Stimulated activated CD8-positive, alpha-beta memory T cell treated with anti-CD3 and anti-CD28 coated beads, Interleukin-4, amount 100 ng/mL, for 1 hour (primary cell): ENCODE data around the gene P2RY1.

Experiments used
- DNase-seq, 2 donors: peaks; one replicate each; pipeline ENCODE4 v3.0.0-alpha.2; 2020; ENCODE audit warnings: low read depth in 2 of 2, low spot score in 1 of 2

P2RY1 gene, protein sequence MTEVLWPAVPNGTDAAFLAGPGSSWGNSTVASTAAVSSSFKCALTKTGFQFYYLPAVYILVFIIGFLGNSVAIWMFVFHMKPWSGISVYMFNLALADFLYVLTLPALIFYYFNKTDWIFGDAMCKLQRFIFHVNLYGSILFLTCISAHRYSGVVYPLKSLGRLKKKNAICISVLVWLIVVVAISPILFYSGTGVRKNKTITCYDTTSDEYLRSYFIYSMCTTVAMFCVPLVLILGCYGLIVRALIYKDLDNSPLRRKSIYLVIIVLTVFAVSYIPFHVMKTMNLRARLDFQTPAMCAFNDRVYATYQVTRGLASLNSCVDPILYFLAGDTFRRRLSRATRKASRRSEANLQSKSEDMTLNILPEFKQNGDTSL

DNA sequence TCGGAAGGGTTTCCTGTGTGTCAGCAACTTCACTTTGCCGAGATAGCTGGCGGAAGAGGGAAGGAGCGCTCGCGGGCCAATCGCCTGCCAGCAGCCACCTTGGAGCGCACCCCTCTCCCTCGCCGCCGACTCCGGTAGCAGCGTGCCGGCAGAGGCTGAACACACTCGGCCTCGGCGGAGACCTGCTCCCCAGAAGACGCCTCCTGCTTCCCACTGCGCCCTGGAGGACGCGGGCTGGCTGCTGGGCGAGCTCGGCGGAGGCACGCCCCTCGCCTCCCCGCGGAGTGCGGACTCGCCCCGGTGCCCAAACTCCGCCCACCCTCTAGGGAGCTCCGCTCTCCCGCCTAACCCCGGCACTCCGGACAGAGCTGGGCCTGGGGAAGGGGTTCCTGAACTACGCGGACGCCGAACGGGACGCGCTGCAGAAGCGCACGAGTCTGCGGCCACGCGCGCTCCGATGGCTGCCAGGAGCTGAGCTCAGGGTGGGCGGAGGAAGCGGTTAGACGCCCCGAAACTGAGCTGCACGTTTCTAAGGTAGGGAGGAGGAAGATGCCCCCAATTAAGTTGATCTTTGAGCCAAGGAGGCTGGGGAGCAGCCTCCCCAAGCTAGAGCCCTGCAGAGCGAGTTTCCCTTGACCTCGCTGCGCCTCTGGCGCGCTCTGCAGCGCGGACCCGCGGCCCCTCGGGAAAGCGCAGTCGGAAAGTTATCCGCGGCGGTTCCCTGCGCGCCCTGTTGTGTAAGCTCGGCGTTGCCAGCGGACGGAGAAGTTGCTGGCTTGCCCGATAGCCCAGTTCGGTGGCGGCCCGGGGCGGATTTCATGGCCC, at the start of gene P2RY1:
TSS of gene P2RY1 (plus strand) at position 356 of the 825 bp plus-strand sequence. CDS start 652 bp downstream, outside the sequence.
- DNase-seq: no peak

DNA sequence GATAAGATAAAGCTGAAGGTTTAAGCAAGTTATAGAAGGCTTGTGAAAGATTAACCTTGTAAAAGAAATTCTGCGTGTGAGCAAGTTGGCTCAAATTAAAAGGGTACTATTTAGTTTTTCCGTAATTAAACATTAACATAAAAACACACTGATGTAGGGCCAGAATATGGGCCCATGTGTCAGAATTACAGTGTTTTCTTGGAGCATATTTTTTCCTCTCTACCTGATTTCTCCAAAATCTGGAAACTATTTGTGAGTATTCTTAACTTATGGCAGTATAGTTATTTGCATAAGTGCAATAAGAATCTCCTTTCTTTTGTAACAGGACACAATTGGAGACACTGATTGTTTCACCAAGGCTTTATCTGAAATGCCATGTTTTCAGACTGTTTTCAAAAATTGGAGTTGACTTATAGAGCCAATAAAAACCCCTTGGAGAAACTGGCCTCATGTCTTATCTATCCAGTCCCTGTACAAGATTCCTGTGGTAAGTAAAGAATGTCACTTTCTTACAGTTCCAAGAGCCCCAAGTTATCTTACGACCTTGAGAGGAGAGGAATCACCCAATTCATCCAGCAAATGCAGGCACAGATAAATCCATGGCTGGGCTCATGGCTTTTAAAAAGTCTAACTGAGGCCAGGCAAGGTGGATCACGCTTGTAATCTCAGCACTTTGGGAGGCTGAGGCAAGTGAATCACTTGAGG, 47.8 kb upstream of the P2RY1 start:
- DNase-seq: no peak

DNA sequence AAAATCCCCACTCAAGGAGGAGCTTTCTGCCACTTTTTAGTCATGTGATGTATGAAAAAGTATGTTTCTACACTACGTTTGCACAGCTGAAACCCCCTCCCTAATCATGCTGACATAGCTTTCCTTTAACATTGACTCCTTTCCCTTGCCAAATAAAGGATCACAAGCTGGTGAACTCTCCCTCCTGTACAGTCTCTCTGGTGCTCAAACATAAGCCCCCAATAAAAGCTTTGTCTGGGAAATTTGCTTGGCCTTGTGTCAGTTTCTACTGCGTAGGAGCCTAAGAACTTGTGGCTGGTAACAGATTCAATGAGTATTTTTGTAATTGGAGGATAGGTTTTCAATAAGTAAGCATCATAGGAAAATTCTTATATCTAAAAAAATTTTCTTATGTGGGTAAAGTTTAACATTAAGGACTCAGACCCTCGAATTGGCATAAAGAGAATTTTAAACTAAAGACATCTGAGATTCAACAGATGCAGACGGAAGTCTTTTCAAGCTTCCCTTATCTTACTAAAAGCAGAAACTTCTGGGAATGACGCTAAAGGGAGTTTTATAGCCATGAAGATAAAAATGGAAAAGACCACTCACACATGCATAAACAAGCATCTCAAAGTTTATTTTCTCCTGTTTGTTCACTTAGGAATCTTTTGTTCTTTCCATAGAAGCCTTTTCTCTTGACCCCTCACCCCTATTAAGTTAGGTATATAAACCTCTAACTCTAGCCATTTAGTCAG, 44.1 kb upstream of the P2RY1 start:
- no peak for DNase-seq

DNA sequence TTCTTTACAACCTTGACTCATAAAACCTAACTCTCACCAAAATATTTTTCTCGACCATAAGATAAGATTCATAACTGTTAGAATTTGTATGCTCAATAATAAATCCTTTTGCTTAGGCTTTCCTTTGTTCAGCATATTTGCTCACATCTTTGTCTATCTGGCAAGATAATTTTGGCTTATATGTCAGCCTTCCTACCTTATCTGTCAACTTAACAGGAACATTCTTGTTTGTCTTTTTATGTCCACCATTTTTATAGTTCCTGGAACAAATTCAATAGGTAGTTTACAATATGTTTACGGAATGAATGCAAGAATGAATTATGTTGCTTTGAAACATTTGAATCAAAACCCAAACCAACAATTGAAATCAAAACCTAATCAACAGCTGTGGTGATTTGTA, 41.0 kb upstream of the P2RY1 start:
- DNase-seq: no peak

DNA sequence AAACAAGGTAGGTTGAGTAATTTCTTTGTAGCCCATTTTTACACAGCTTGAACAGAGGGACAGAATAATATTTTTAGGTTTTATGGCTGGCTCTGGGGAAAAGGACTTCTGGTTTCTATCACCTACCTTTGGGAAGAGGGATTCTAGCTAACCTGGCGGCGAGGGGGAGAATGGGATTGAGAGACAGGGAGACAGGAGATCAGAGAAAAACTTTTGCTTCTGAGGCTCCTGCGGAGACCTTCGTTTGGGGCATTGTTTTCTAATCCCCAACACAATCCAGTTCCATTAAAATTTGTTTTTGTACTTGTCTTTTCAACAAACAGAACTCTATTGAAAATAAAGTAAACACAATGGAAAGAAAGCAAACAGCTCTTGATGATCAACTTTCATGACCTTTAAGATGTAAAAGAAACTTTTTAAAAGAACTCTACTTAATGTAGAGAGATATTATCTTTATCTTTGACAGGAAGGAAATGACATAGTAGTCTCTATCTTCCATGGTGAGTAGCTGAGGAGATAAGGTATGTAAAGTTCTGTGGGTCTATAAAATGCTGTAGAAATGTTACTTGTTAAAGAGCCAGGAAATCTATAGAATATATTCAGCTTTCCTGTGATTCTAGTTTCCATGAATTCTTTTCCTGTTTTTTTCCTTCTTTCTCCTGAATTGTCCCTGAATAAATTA, 37.0 kb upstream of the P2RY1 start:
- no peak for DNase-seq

DNA sequence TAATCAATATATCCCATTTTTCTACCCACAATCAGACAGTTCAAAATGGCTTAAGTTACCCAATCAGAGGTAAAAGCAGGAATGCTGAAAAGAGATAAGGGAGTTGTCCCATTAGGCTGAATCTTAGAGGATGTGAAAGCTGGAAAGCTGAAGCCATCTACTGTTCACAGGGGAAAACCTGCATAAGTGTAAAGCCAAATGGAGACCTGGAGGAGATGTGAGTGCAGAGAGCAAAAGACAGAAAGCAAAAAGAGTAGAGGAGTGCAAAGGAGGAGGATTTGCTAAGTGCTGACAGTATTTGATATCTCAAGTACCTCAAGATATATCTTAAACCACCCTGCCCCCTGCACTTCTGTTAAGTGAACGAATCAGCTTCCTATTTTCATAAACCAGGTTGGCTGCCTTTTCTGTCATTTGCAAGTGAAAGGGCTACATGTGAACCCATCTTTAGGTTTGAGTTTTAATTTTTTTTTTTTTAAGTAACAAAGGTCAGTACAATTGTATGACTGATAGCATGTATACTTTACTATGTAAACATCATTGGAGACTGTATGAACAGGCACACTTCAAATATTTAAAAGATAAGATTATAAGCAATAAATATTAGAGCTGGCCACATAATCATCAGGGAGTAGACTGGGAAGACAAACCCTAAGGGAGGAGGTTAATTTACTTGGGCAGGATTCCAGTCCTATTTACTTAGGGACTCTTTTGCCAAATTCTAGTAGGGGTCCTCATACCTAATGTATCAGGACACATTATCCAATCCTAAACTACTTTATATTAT, 22.8 kb upstream of the P2RY1 start:
- DNase-seq: no peak

DNA sequence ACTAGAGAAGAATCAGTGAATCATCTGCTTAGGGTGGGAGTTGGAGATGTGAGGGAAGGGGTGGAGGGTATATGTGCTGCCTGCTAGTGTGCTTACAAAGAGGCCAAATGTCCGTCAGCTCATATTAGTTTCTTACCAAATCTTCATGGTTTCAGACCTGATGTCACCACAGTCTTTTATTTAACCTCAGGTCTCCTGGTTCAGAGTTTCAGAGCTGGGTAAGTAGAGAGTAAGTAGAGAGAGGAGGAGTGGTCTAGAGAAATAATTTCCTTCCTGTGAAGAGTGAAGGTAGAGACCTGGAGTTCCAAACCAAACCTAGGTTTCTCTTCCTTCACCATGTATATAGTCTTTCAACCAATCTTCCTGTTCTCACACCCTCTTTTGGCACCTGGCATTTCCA, 17.5 kb upstream of the P2RY1 start:
- DNase-seq: no peak

DNA sequence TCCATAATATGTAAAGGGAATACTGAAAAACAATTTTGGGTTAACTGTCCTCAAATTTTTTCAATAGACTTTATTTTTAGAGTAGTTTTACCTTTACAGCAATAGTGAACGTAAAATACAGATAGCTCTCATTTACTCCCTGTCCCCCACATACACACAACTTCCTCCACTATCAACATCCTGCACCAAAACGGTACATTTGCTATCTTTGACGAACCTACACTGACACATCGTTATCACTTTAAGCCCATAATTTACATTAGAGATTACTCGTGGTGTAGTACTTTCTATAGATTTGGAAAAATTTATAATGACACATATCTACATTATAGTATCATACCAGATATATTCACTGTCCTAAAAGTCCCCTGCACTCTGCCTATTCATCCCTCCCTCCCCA, 16.9 kb upstream of the P2RY1 start:
- no peak for DNase-seq

DNA sequence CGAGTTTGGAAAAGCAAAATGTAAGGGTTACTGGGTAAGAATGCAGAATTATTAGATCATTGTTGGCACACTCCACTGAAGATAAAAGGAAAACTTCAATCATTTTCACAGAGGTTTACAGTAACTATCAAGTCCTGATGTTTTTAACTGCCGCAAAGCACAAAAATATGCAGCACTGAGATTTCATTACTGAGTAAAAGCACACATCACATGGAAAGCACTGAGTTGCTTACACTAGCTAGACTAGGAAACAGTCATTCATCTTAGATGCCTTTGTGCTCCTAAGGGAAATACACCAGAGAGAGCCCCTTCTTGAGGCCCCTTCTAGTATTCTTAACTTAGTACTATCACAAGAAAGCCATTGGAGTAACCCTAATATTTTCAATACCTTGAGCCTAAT, 11.8 kb upstream of the P2RY1 start:
- DNase-seq: no peak

DNA sequence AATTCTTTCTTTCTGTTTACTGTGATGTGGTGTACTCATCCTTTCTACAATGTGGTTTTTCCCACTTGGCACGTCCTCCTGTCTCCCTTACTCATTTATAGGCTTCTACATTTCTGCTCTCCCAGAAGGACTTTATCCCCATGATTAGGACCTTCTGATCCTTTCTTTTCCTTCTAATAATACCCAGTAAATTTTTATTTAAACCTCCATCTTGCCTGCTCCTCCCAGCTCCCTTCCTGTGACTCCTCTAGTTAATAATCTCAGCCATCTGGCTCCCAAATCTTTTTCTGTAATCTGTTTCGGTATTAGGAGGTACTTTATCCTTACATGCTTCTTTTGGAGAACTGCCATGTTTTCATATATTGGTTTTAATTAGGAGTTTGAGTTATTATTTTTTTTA, 11.2 kb upstream of the P2RY1 start:
- DNase-seq: no peak

DNA sequence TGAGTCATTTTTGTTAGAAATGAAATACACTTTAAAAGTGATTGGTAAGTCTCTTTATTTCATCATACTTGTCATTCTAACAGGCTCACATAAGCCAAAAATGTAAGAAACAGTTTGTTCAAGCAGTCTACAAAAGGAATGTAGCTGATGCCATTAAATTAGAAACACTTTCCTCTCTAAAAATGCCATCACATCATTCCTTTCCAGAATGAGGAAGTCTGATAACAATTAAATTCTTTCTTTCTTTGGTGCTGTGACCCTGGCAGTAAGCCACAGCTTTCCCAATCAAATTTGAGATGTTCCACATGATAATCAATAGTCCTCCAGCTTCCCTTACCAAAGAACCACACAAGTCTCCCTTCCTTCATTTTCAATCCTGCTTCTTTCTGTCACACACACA, 9.4 kb upstream of the P2RY1 start:
- DNase-seq: no peak

DNA sequence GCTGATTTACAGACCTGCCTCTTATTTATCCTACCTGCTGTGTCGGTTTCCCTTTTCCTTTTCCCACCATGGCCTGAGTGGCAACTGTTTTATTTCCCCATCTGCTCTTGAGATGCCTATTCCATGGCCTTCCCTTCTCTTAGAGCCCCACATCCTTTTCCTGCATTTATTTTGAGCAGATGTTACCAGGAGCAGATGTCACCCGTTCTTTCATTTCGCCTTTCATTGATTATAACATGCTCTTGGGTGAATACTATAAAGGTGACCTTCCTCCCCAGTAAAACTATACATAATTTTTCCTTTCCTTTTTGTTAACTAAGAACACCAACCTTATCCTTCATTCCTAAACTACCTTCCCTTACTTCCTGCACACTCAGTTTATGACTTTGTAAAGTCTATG, 8.5 kb upstream of the P2RY1 start:
- DNase-seq: no peak

DNA sequence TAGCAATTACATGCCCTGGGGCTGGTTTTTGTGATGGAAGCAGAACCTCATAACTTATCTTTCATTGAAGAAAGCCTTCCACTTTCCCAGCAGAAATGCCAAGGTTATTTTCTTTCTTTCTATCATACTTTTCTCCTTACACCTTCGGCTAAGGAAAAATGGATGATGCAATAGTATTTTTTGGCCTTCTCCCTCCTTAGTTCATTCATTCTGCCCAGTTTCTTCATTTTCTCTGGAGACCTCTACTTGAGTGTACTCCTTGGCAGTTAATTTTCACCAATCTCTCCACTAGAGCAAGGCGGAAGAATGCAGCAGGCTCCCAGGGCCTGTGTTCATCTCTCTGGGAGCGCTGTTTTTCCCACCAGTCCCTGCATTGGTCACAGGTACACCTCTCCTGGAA, 7.6 kb upstream of the P2RY1 start:
- DNase-seq: no peak

DNA sequence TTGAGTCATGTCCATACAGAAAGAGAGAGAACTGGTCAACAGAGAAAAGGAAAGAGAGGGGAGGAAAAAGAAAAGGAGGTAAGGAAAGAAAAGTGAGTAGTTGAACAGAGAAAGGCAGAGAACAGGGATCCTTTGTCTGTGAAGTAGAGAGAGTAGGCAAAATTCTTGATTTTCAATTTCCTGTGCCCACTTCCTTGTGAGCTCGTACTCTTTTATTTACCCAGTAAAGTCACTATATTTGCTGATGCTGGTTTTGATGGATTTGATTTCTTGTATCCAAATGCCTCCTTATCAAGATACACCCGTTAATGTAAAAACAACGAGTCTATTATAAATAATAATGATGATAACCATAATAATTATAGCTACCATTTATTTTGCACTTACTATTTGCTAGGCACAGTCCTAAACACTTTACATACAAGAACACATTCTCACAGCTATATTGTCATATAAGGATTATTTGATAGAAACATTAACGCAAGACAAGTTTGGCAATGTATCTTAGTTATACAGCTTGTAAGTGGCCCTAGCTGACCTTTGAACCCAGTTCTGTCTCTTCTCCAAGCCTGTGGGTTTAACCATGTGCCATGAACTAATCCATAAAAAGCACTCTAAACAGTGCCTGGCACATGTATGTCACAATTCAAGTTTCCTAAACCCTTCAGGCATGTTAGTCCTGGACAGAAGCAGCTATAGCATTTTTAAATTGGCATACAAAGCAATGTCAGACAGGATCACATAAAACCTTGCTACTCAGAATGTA, 6.7 kb upstream of the P2RY1 start:
- DNase-seq: no peak

DNA sequence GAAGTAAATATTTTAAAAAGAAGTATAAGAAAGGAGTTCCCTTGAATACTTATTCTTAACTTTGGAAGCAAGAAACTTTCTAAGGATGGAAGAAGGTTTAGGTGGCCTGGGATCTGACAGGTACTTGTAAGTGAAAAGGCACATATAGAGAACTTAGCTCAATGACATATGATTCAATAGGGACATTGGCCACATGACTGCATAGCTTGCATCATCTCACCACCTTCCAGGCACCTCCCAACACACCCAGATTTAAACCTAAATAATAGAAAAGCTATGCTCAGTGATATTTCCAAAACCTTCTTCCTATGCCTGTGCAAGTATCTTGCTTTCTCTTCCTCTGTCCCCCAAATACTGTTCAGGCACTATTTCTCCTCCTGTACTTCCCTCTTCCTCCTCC, 4.7 kb upstream of the P2RY1 start:
- DNase-seq: no peak

DNA sequence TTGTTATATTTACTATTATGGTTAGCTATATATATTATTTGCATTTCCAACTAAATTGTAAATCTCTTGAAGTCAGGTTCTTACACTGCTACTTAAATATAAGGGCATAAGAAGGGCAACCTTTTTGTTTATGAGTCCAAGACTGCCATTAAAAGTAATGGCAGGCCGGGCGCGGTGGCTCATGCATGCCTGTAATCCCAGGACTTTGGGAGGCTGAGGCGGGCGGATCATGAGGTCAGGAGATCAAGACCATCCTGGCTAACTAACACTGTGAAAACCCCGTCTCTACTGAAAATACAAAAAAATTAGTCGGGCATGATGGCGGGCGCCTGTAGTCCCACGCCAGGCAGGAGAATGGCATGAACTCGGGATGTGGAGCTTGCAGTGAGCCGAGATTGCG, 2.9 kb upstream of the P2RY1 start:
- DNase-seq: no peak

DNA sequence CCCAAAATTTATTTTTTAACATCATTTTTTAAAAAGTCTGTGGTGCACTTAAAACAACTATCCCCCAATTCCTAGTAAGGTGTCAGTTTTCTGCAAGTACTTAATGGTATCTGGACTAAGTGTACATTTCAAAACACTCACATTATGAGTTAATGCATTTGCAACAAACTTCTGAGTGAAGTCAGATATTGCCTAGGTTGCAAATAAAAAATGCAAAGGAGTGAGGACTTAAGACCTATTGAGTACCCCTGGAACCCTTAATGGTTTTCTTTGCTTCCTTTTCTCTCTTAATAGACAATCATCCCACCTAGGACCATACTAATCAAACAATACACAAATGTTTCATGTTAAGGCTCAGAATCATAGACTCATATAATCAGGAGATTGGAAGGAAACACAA, 1.8 kb upstream of the P2RY1 start:
- no peak for DNase-seq

DNA sequence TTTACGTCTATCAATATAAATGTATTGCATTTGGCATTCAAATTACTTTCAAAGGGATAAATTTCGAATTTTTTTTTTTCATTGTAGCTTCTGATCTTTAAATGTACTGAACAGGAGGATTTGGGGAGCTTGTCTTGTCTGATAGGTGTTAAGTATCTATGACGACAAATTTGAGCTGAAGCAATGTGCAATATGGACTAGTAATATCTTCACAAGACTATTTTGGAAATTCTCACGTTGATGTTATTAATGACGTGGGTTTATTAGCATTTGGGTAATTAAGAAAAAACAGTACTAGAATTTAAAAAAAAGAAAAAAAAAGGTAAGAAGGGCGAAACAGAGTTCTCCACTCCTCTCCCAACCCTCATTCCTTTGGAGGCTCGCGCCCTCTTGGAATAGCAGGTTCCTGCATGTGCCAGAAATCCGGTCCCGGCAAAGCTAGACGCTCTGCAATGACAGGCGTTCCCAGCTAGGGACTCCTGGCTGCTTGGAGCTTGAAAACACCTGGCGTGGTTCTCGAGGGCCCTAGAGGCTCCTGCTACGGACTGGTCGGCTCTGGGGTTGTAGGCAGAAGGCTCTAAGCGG, 648 bp upstream of the P2RY1 start:
- DNase-seq: no peak

DNA sequence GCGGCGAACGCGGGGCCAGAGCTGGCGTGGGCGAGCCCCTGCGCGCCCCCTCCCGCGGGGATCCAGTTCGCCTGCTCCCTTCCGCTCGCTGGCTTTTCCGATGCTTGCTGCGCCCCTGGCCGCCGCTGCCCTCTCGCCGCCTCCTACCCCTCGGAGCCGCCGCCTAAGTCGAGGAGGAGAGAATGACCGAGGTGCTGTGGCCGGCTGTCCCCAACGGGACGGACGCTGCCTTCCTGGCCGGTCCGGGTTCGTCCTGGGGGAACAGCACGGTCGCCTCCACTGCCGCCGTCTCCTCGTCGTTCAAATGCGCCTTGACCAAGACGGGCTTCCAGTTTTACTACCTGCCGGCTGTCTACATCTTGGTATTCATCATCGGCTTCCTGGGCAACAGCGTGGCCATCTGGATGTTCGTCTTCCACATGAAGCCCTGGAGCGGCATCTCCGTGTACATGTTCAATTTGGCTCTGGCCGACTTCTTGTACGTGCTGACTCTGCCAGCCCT, 721 bp downstream of the P2RY1 start:
- no peak for DNase-seq
